Skeletal muscle tissue (tissue), 4 donors: ENCODE results near the gene MSTO1. TPM values are rescaled to one million over a fixed set of nuclear protein-coding genes. Genes with fewer than 3 reads are reported as not detected.
A peak's percentile ranks its signal among the peaks of the same experiment; 100 is the strongest.
"Not testable (repeated sequence)": the region's sequence is repeated elsewhere in the genome, so short reads cannot be mapped to it uniquely, and the experiment has no call there.

Source experiments
- H3K27ac ChIP-seq: one replicate; pipeline ENCODE4 v1.7.0; 2013; ENCODE audit warnings: mild to moderate bottlenecking, low read depth, low read length, inconsistent platforms
- H3K27me3 ChIP-seq, 3 donors: one replicate each; pipeline ENCODE4 v1.7.0; 2013; ENCODE audit warnings: low read length in 3 of 3; ENCODE audit not compliant: control insufficient read depth in 3 of 3, insufficient read depth in 3 of 3
- H3K36me3 ChIP-seq, 3 donors: one replicate each; pipeline ENCODE4 v1.7.0; 2013; ENCODE audit warnings: low read length in 3 of 3; ENCODE audit not compliant: control insufficient read depth in 3 of 3, insufficient read depth in 3 of 3
- H3K4me1 ChIP-seq, 3 donors: one replicate each; pipeline ENCODE4 v1.7.0; 2013; ENCODE audit warnings: low read length in 3 of 3, mild to moderate bottlenecking in 3 of 3; ENCODE audit not compliant: control insufficient read depth in 3 of 3, insufficient read depth in 3 of 3
- H3K4me3 ChIP-seq, 3 donors: one replicate each; pipeline ENCODE4 v1.7.0; 2013; ENCODE audit warnings: low read length in 3 of 3
- H3K9ac ChIP-seq, 3 donors: one replicate each; pipeline ENCODE4 v1.7.0; 2013; ENCODE audit warnings: low read length in 3 of 3, mild to moderate bottlenecking in 3 of 3, moderate library complexity in 2 of 3, low read depth in 1 of 3
- H3K9me3 ChIP-seq, 3 donors: one replicate each; pipeline ENCODE4 v1.7.0; 2013; ENCODE audit warnings: low read length in 3 of 3; ENCODE audit not compliant: control insufficient read depth in 3 of 3
- total RNA-seq: library from RNA; depleted of rRNA; stranded (reverse); fragments of >200 nt; gene quantifications from one replicate; pipeline ENCODE4 v1.2.3, GENCODE V29; 2014
- donor health status: Osteomylitis.

MSTO1 gene
- total RNA-seq, 1 donor from 2014 or later, result 16.2 TPM

DNA sequence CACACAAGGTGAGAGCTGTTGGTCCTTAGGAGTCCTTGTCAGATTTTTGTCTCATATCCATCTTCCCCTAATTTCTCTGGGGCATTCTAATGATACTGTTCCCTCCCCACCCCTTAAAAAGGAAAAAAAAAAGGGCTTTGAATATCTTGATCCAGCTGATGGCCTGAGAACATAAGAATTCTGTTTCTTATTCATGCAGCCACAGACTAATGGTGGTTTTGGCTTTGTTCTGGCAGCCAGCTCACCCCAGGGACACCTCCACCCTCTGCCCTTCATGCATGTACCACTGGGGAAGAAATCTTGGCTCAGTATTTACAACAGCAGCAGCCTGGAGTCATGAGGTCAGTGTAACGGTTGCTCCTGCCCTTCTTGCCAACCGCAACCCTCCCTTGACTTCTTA is 3.2 kb downstream of the MSTO1 start:
- H3K4me1 ChIP-seq, H3K27ac ChIP-seq, H3K36me3 ChIP-seq, H3K4me3 ChIP-seq, H3K27me3 ChIP-seq, H3K9ac ChIP-seq, H3K9me3 ChIP-seq: not testable (repeated sequence)

DNA sequence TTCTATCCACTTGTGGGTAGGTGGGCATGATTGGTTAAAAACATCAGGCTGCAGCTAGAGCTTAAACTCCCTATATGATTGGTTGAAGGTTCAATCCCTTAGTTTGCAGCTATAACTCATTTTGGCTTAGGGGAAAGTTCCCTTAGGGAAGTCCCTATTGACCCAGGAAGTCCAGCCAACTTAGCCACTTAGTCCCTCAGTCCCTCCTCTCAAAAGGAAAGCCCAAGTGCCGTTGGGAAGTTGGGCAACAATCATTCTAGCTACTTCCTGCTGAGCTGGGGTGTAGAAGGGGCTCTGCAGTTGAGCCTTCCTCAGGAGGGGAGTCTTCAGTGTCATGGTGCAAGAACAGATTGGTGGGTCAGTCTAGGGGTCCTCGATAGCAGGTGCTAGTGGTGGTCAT is 12.2 kb downstream of the MSTO1 start:
- H3K9me3 ChIP-seq, result no peaks in the 10 kb centered on the region
- H3K27me3 ChIP-seq, result no peaks in the 10 kb centered on the region
- no peaks in the 10 kb centered on the region for H3K4me1 ChIP-seq
- no peak overlapping the region for H3K27ac ChIP-seq
- no peak overlapping the region for H3K9ac ChIP-seq
- H3K36me3 ChIP-seq, result no peaks in the 10 kb centered on the region
- H3K4me3 ChIP-seq, result no peak overlapping the region

GRCh38 chr1:155623357-155623756 is 13.3 kb downstream of the MSTO1 start:
- H3K4me3 ChIP-seq, result no peak overlapping the region
- no peak overlapping the region for H3K9ac ChIP-seq
- H3K27me3 ChIP-seq, result no peaks in the 10 kb centered on the region
- no peaks in the 10 kb centered on the region for H3K36me3 ChIP-seq
- H3K9me3 ChIP-seq, result no peaks in the 10 kb centered on the region
- no peak overlapping the region for H3K27ac ChIP-seq
- H3K4me1 ChIP-seq, result no peaks in the 10 kb centered on the region

DNA sequence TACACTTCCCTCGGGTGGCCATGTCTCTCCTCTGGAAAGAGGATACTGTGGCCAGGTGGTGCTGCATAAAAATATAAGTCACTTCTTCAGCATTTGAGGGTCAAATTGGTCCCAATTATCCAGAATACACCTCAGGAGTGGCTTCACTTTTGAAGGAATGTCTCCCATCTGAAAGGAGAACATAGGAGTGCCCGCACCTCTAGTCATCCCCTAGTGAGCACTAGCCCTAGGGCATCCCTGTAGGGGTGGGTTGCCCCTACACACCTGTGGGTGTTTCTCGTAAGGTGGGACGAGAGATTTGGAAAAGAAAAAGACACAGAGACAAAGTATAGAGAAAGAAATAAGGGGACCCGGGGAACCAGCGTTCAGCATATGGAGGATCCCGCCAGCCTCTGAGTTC is 16.4 kb downstream of the MSTO1 start:
- not testable (repeated sequence) for H3K27ac ChIP-seq, H3K36me3 ChIP-seq, H3K9me3 ChIP-seq, H3K4me3 ChIP-seq, H3K9ac ChIP-seq, H3K4me1 ChIP-seq, H3K27me3 ChIP-seq

GRCh38 chr1:155636397-155637153 is 26.6 kb downstream of the MSTO1 start:
- H3K27ac ChIP-seq, result no peak overlapping the region
- H3K36me3 ChIP-seq, result no peaks in the 10 kb centered on the region
- H3K9me3 ChIP-seq, result no peaks in the 10 kb centered on the region
- peak overlapping the region in 1 of 3 donors; percentile 14 for H3K4me3 ChIP-seq
- no peaks in the 10 kb centered on the region for H3K4me1 ChIP-seq
- no peaks in the 10 kb centered on the region for H3K27me3 ChIP-seq
- no peak overlapping the region for H3K9ac ChIP-seq

GRCh38 chr1:155640367-155640766 is 30.3 kb downstream of the MSTO1 start:
- Histone ChIP-seq H3K27me3 (no peaks in the 10 kb centered on the region), H3K9ac (no peak overlapping the region), H3K36me3 (no peaks in the 10 kb centered on the region)

DNA sequence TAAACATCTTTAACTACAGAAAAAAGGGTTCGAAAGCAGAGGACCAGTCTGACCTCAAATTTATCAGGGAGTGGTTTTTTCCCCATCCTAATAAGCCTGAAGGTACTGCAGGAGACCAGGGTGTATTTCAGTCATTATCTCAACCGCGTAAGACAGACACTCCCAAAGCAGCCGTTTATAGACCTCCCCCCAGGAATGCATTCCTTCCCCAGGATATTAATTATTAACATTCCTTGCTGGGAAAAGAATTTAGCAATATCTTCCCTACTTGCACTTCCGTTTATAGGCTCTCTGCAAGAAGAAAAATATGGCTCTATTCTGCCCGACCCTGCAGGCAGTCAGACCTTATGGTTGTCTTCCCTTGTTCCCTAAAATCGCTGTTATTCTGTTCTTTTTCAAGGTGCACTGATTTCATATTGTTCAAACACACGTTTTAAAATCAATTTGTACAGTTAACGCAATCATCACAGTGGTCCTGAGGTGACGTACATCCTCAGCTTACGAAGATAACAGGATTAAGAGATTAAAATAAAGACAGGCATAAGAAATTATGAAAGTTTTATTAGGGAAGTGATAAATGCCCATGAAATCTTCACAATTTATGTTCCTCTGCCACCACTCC is 32.7 kb downstream of the MSTO1 start:
- not testable (repeated sequence) for H3K9me3 ChIP-seq, H3K4me3 ChIP-seq

More at GRCh38 chr1:155640367-155640766, 30.3 kb downstream of the MSTO1 start:
- Histone ChIP-seq H3K4me3 (no peak overlapping the region), H3K4me1 (peaks cover 3 to 6% (median 3%) of the 10 kb centered on the region in 3 donors), H3K9me3 (peaks cover 0 to 5% (median 2%) of the 10 kb centered on the region in 3 donors), H3K27ac (no peak overlapping the region)

DNA sequence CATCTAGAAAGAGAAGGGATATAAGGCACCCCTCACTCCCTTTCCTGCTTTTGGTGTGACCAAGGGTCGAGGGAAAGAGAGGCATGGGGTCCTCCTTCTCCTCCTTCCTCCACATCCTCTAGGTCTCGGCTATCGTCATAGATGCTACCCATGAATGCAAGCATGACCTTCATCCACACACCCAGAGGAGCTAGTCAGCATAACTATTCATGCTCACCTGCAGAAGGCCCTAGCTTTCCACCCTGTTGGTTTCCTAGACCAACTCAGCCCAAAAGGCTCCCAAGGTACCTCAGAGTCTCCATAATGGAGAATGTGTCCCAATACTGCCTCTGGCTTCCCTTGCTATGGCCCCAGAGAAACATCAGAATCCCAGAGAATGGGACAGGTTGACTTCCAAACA is 33.2 kb downstream of the MSTO1 start:
- H3K27ac ChIP-seq, result no peak overlapping the region
- peaks cover 3 to 10% (median 8%) of the 10 kb centered on the region in 3 donors for H3K4me1 ChIP-seq
- no peaks in the 10 kb centered on the region for H3K27me3 ChIP-seq
- H3K9me3 ChIP-seq, result peaks cover 0 to 5% (median 2%) of the 10 kb centered on the region in 3 donors
- H3K9ac ChIP-seq, result no peak overlapping the region
- no peaks in the 10 kb centered on the region for H3K36me3 ChIP-seq
- H3K4me3 ChIP-seq, result peak overlapping the region in 1 of 3 donors; percentile 0

More for the DNA sequence above, 32.7 kb downstream of the MSTO1 start:
- H3K27ac ChIP-seq, H3K9ac ChIP-seq, H3K4me1 ChIP-seq, H3K27me3 ChIP-seq, H3K36me3 ChIP-seq: not testable (repeated sequence)

GRCh38 chr1:155645034-155645598 is 35.1 kb downstream of the MSTO1 start:
- Histone ChIP-seq H3K27me3 (no peaks in the 10 kb centered on the region), H3K36me3 (no peaks in the 10 kb centered on the region), H3K27ac (no peak overlapping the region), H3K9me3 (peaks cover 0 to 5% (median 2%) of the 10 kb centered on the region in 3 donors), H3K9ac (no peak overlapping the region), H3K4me1 (peaks cover 3 to 10% (median 8%) of the 10 kb centered on the region in 3 donors), H3K4me3 (no peak overlapping the region)

GRCh38 chr1:155645648-155646047 is 35.6 kb downstream of the MSTO1 start:
- H3K36me3 ChIP-seq, result no peaks in the 10 kb centered on the region
- H3K4me3 ChIP-seq, result no peak overlapping the region
- H3K9me3 ChIP-seq, result peaks cover 0 to 5% (median 2%) of the 10 kb centered on the region in 3 donors
- peaks cover 3 to 10% (median 8%) of the 10 kb centered on the region in 3 donors for H3K4me1 ChIP-seq
- H3K27ac ChIP-seq, result no peak overlapping the region
- no peak overlapping the region for H3K9ac ChIP-seq
- H3K27me3 ChIP-seq, result no peaks in the 10 kb centered on the region
